ENCODE data around the gene MRM2.

MRM2 gene

DNA sequence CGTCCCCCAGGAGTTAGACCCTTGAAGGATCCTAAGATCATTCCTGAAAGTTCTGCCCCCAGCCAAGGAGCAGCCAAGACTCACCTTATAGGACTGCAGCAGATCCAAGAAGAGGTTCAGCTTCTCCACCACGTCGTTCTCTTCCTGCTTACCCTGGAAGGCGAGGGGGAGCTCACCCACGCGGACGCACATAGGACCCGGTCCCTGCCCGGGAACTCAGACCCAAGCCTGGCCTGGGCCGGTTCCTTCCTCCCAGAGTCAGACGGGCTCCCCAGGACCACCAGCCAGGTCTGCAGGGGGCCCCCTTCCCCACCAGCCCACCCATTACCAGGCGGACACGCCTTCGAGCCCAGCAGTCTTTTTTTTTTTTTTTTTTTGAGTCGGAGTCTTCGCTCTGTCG lies 15.6 kb upstream of the MRM2 start:
- DNase-seq (ENCODE audit: low read depth in 2 of 2): no peak
- TF ChIP-seq, protein P1, sequence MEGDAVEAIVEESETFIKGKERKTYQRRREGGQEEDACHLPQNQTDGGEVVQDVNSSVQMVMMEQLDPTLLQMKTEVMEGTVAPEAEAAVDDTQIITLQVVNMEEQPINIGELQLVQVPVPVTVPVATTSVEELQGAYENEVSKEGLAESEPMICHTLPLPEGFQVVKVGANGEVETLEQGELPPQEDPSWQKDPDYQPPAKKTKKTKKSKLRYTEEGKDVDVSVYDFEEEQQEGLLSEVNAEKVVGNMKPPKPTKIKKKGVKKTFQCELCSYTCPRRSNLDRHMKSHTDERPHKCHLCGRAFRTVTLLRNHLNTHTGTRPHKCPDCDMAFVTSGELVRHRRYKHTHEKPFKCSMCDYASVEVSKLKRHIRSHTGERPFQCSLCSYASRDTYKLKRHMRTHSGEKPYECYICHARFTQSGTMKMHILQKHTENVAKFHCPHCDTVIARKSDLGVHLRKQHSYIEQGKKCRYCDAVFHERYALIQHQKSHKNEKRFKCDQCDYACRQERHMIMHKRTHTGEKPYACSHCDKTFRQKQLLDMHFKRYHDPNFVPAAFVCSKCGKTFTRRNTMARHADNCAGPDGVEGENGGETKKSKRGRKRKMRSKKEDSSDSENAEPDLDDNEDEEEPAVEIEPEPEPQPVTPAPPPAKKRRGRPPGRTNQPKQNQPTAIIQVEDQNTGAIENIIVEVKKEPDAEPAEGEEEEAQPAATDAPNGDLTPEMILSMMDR (IDR thresholded peaks at IDR 0.05; ENCODE audit: low read depth, low read length): no peak
- H3K4me3 ChIP-seq (replicated peaks in 1 of 2; ENCODE audit: low read depth in 2 of 2, low read length in 2 of 2): no peak overlapping the region

DNA sequence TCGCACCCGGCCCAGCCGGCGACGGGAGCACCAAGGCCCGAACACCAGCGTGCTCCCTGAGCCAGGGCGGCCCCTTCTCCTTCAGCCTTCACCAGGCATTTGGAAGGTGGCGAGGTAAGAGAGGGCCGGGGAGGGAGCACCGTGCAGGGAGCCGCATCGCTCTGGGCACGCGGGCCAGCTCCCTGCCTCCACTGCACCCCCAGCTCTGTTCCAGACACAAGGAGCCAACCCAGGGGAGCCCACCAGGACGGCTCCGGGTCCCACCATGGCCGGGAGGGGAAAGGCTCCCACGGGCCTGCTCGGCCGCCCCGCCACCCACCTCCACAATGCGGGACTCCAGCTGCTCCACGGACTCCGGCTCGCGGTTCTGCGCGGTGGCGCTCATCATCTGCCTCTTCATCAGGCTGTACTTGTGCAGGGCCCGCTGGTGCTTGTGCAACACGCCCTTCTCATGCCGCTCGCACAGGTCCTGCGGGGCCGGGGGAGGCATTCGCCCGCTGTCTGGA lies 15.1 kb upstream of the MRM2 start:
- TF ChIP-seq, protein P1 (IDR thresholded peaks at IDR 0.05; ENCODE audit: low read depth, low read length): no peak
- DNase-seq (ENCODE audit: low read depth in 2 of 2): no peak
- no peak overlapping the region for H3K4me3 ChIP-seq (replicated peaks in 1 of 2; ENCODE audit: low read depth in 2 of 2, low read length in 2 of 2)

DNA sequence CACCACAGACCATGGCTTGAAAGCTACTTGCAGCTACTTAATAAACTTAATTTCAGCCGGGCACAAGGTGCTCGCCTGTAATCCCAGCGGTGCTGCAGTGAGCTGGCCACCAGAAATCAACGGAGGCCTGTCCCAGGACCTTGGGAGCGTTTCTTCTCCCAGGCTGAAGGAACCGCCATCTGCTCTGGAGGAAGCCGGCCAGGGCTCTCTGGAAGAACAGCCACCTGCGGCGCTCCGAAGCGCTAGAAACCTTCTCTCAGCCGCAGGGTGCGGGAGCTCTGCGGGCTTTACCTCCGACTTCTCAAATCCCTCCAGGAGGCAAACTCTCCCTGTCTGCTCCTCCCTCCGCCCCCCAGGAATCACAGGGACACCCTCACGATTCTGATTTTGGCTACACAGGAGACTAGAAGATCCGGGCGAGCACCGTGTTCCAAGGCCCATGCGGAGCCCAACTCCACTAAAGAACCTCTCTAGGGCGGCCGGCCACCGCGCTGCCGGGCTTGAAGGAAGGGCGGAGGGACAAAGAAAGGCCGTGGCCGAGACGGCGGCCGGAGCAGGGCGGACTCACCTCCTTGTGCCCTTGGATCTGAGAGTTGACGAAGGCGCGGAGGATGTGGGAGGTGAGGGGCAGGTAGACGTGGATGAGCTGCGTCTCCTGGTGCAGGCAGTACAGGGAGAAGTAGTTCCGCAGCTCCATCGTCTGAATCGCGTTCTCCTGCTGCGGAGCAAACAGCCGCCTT lies 14.5 kb upstream of the MRM2 start:
- TF ChIP-seq, protein P1 (IDR thresholded peaks at IDR 0.05; ENCODE audit: low read depth, low read length): no peak
- DNase-seq (ENCODE audit: low read depth in 2 of 2): no peak
- no peak overlapping the region for H3K4me3 ChIP-seq (replicated peaks in 1 of 2; ENCODE audit: low read depth in 2 of 2, low read length in 2 of 2)

DNA sequence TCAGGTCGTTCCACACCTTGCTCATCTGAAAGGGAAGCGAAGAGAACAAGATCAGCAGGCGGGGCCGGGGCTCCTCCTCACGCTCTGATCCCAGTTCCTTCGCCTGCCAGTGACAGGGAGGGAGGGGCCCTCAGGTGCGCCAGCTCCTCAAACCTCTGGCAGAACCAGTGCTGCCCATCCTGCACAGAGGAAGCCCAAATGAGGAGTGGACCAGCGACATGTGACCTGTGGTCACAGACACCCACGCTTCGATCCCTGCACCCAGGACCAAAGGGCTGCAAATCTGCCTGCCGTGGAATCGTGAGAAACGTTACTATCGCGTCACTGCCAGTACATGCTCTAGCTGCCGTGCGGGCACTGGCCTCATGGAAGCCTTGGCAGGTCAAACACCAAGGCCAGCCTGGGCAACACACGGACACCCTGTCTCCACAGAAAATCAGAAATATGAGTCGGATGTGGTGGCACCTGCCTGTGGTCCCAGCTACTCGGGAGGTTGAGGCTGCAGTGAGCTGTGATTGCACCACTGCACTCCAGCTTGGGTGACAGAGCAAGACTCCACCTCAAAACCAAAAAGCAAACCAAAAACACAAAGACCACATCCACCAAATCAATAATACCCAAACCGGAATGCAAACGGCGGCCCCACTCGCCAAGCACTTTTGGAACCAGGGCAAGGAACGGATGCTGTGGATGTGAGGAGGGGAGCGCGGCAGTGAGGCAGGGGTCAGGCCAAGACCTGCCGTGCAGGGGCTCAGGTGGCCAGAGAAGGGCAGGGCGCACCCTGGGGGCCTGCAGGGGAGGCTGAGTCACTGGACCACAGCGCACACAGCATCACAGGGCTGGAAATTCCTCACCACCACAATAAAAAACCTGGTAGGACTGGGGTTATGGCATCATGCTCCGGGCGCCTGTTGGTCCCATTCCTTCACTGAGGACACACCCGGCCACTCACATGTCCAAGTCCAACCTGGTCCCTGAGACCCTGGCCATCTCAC lies 13.4 kb upstream of the MRM2 start:
- DNase-seq (ENCODE audit: low read depth in 2 of 2): no peak
- no peak overlapping the region for H3K4me3 ChIP-seq (replicated peaks in 1 of 2; ENCODE audit: low read depth in 2 of 2, low read length in 2 of 2)
- TF ChIP-seq, protein P1 (IDR thresholded peaks at IDR 0.05; ENCODE audit: low read depth, low read length): no peak

DNA sequence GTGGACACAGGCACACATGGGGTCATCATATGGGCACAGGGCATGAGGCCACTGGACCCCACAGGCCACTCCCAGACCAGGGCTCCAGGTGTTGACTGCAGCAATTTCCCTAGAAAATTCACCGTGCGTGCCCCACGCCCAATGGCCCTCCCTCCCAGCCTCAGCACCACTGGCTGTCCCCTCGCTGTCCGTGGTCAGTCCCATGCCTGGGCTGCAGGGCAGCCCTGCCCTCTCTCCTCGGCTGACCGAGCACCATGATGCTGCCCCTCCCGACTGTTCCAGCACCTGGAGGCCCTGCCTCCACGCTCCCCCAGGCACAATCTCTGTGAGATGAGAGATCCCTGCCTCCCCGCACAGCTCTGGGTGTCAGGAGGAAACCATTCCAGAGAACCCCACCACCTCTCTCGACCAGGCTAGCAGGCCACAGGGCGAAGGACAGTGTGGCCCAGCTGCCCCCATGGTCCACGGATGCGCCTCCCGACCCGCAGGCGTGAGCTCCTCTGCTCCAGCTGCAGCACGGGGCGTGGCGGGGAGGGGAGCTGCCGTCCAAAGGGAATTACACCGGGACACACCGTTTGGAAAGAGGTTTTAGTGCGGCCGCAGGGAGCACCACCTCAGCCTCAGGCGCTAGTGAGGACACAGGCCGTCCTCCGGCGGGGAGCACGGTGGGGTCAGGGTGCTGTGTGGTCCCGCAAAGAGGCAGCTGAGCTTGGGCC lies 12.6 kb upstream of the MRM2 start:
- TF ChIP-seq, protein P1 (IDR thresholded peaks at IDR 0.05; ENCODE audit: low read depth, low read length): no peak
- no peak for DNase-seq (ENCODE audit: low read depth in 2 of 2)

DNA sequence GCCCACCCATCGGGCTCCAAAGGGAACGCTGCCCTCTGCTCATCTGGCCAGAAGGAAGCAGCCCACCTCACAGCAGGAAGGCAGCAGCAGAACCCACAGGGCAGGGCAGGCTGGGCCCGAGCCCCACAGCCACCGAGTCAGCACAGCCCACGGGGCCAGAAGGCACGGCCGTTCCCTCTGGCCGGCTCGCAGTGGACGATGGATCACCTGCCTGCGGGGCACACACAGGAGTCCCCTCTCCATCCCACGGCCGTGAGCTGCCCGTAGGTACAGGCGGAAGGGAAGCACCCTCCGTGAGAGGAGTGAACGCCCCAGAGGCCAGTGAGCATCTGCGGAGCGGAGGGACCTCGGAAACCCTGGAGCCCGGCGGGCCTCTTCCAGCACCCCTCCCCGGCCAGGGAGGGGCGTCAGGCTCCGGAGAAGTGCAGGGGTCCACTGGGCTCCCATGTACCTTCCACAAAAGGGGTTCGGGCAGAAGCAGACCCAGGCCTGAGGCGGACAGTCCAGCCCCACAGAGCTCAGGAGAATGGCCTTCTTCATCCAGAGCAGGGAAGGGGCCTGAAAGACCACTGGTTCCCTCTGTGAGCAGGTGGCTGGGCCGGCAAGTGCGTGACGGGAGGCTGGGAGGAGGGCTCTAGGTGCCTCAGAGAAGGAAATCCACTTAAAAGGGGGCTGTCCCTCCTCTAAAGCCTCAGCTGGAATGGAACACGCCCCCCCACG lies 11.7 kb upstream of the MRM2 start:
- TF ChIP-seq, protein P1 (IDR thresholded peaks at IDR 0.05; ENCODE audit: low read depth, low read length): no peak
- H3K4me3 ChIP-seq (replicated peaks in 1 of 2; ENCODE audit: low read depth in 2 of 2, low read length in 2 of 2): no peak overlapping the region
- no peak for DNase-seq (ENCODE audit: low read depth in 2 of 2)

More for the DNA sequence above, 12.6 kb upstream of the MRM2 start:
- no peak overlapping the region for H3K4me3 ChIP-seq (replicated peaks in 1 of 2; ENCODE audit: low read depth in 2 of 2, low read length in 2 of 2)

Measured in cardiac fibroblast (primary cell).